Spleen (tissue), 7 donors: ENCODE measurements around the gene RPL31.

Experiments used
- POLR2A ChIP-seq, 3 donors: fragments of 450-650 bp; IDR thresholded peaks; one replicate each; pipeline ENCODE4 v1.5.1; 2017; ENCODE audit warnings: antibody characterized with exemption in 3 of 3, mild to moderate bottlenecking in 1 of 3
- POLR2AphosphoS5 ChIP-seq, 3 donors: sonication (generic); formaldehyde crosslinking; IDR thresholded peaks; one replicate each; pipeline ENCODE4 v1.5.1; 2017; ENCODE audit warnings: antibody characterized with exemption in 3 of 3
- TF ChIP-seq, protein P1 (sequence below), 11 experiments: fragments of 200-600 bp in 7 of 11; fragments of 450-650 bp in 4 of 11; sonication (generic) in 4 of 11; IDR thresholded peaks in 8 of 11; conservative IDR thresholded peaks in 3 of 11; 1 replicate in 7 of 11; 2 replicates in 4 of 11; pipeline versions ENCODE4 v1.4.0 to v1.8.0; 2016 to 2021; ENCODE audit warnings: antibody characterized with exemption in 11 of 11, inconsistent platforms in 4 of 11, mild to moderate bottlenecking in 1 of 11
- donor health status: DM: no; HTN: no; CAD: no; lungs with moderate emphysema.
- donor health status: DM: no; HTN: no; CAD: no.
- donor health status: DM: no; HTN: no; CAD: no.

DNA sequence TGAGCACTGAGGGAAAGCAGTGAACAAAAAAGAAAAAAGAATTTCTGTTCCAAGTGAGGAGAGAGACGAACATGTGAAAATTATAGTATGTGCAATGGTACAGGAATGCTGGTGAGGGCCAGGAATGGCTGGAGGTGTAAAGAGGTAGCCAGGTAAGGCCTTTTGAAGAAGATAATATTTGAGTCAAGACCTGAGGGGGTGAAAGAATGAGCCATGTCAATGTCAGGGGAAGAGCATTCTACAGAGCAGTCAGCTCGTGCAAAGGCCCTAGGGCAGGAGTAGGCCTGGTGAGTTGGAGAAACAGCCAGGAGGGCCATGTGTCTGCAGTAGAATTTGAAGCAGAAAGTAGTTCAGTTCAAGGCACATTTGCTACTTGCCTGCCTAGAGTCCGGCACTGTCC lies 12.4 kb upstream of the RPL31 start:
- TF ChIP-seq POLR2A (IDR thresholded peaks at IDR 0.05) (no peak), POLR2AphosphoS5 (IDR thresholded peaks at IDR 0.05) (no peak)
- TF ChIP-seq, protein P1, sequence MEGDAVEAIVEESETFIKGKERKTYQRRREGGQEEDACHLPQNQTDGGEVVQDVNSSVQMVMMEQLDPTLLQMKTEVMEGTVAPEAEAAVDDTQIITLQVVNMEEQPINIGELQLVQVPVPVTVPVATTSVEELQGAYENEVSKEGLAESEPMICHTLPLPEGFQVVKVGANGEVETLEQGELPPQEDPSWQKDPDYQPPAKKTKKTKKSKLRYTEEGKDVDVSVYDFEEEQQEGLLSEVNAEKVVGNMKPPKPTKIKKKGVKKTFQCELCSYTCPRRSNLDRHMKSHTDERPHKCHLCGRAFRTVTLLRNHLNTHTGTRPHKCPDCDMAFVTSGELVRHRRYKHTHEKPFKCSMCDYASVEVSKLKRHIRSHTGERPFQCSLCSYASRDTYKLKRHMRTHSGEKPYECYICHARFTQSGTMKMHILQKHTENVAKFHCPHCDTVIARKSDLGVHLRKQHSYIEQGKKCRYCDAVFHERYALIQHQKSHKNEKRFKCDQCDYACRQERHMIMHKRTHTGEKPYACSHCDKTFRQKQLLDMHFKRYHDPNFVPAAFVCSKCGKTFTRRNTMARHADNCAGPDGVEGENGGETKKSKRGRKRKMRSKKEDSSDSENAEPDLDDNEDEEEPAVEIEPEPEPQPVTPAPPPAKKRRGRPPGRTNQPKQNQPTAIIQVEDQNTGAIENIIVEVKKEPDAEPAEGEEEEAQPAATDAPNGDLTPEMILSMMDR (IDR thresholded peaks at IDR 0.05 in 8 of 11, conservative IDR thresholded peaks at IDR 0.05 in 3 of 11), result no peak
